ENCODE data around the gene SPATS1. TPM values are rescaled to one million over a fixed set of nuclear protein-coding genes. Genes with fewer than 3 reads are reported as not detected.

Gene SPATS1
- total RNA-seq, 1 experiment from 2014 or later, result not detected

- peaks cover 6% of the 10 kb centered on the region; the same call in 1 of the 2 replicates for H3K4me1 ChIP-seq (ENCODE audit: control insufficient read depth, insufficient read depth, low read length)
- CTCF ChIA-PET, result interaction anchor here (0.6 to 0.7 kb wide), 3 partner anchors 66 to 179 kb away, joined by 3 to 4 read pairs (median 3); no protein-coding TSS in a partner anchor
- POLR2A ChIA-PET, result interaction anchor here (0.6 kb wide), 1 partner anchor 45 kb away, joined by 11 read pairs; no protein-coding TSS in a partner anchor
- H3K9me3 ChIP-seq (ENCODE audit: control insufficient read depth, insufficient read depth, low read depth, low read length), result no peaks in the 10 kb centered on the region
- no TSS peak for BruUV-seq (replicated peaks)
- peak; percentile 43 for ATAC-seq
- intact Hi-C loops (cut with micrococcal nuclease; ENCODE audit: unreplicated experiment) (loop anchor here (5.0 kb wide), 2 partner anchors 53 to 243 kb away; no protein-coding TSS in a partner anchor), in situ Hi-C loops (cut with HindIII; ENCODE audit: low pct_unique_long_range_greater_than_20kb, low sequenced_read_pairs) (no loop called here)
- H3K36me3 ChIP-seq (ENCODE audit: control insufficient read depth, insufficient read depth, low read length), result no peaks in the 10 kb centered on the region
- peaks cover 3% of the 10 kb centered on the region for H3K27me3 ChIP-seq (ENCODE audit: control insufficient read depth, insufficient read depth, low read length)
- H3K4me3 ChIP-seq (ENCODE audit: low read depth in 2 of 2, low read length in 2 of 2), result no peak overlapping the region
- TF ChIP-seq REST (IDR thresholded peaks at IDR 0.05; ENCODE audit: insufficient read depth in 1 of 2, low read depth in 2 of 2, low read length in 1 of 2) (no peak), POLR2AphosphoS5 (IDR thresholded peaks at IDR 0.05; ENCODE audit: low read depth, low read length) (no peak), TCF7L2 (IDR thresholded peaks at IDR 0.05; ENCODE audit: low read depth, low read length) (no peak), SIN3A (IDR thresholded peaks at IDR 0.05; ENCODE audit: borderline replicate concordance, insufficient read depth, low read depth, low read length) (no peak)
- TF ChIP-seq, protein P1, sequence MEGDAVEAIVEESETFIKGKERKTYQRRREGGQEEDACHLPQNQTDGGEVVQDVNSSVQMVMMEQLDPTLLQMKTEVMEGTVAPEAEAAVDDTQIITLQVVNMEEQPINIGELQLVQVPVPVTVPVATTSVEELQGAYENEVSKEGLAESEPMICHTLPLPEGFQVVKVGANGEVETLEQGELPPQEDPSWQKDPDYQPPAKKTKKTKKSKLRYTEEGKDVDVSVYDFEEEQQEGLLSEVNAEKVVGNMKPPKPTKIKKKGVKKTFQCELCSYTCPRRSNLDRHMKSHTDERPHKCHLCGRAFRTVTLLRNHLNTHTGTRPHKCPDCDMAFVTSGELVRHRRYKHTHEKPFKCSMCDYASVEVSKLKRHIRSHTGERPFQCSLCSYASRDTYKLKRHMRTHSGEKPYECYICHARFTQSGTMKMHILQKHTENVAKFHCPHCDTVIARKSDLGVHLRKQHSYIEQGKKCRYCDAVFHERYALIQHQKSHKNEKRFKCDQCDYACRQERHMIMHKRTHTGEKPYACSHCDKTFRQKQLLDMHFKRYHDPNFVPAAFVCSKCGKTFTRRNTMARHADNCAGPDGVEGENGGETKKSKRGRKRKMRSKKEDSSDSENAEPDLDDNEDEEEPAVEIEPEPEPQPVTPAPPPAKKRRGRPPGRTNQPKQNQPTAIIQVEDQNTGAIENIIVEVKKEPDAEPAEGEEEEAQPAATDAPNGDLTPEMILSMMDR (IDR thresholded peaks at IDR 0.05), result no peak
- H3K27ac ChIP-seq (ENCODE audit: low read length), result no peak overlapping the region
- peak; percentile 54 for DNase-seq (ENCODE audit: low read depth, low spot score)
These were observed 2.5 kb upstream of the SPATS1 start for GRCh38 chr6:44339763-44340625.

DNA sequence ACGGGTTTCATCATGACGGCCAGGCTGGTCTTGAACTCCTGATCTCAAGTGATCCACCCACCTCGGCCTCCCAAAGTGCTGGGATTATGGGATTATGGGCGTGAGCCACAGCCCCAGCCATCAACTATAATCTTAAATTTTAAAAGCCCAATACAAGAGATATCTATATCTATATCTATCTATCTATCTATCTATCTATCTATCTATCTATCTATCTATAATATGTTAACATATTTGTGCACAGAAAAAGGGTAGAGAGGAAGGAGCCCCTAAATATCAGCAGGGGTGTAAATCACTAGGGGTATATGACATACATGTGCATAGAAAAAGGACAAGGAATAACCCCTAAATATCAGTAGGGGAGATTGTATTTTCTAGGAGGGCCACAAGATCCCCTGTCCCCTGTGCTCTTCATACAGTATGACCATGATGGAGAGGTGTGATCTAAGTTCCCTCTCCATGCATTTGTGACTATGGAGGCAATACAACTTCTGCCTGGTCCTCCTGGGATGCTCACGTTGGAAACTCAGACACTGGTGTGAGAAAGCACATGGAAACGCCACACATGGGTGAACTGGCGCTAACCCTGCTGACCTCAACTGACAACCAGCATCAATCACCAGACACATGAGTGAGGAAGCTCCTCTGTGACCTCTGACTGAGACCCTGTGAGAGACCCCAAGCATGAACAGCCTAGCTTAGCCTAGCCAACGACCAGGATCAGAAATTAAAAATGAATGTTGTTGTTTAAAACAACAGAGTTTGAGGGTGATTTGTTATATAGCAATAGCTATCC is 1.2 kb upstream of the SPATS1 start:
- ATAC-seq (no peak), DNase-seq (ENCODE audit: low read depth, low spot score) (no peak)
- in situ Hi-C loops (cut with HindIII; ENCODE audit: low pct_unique_long_range_greater_than_20kb, low sequenced_read_pairs), result no loop called here
- H3K4me3 ChIP-seq (ENCODE audit: low read depth in 2 of 2, low read length in 2 of 2), result no peak overlapping the region
- intact Hi-C loops (cut with micrococcal nuclease; ENCODE audit: unreplicated experiment), result no loop called here
- ChIA-PET POLR2A (interaction anchor here (0.7 kb wide), 1 partner anchor 250 kb away, joined by 3 read pairs; no protein-coding TSS in a partner anchor), CTCF (no interaction called here)
- no peaks in the 10 kb centered on the region for H3K36me3 ChIP-seq (ENCODE audit: control insufficient read depth, insufficient read depth, low read length)
- no peak for TF ChIP-seq SIN3A (IDR thresholded peaks at IDR 0.05; ENCODE audit: borderline replicate concordance, insufficient read depth, low read depth, low read length)
- TF ChIP-seq POLR2AphosphoS5 (IDR thresholded peaks at IDR 0.05; ENCODE audit: low read depth, low read length), result no peak
- no peak for TF ChIP-seq TCF7L2 (IDR thresholded peaks at IDR 0.05; ENCODE audit: low read depth, low read length)
- TF ChIP-seq, protein P1 (IDR thresholded peaks at IDR 0.05), result no peak
- no peak for TF ChIP-seq REST (IDR thresholded peaks at IDR 0.05; ENCODE audit: insufficient read depth in 1 of 2, low read depth in 2 of 2, low read length in 1 of 2)
- no peak overlapping the region for H3K27ac ChIP-seq (ENCODE audit: low read length)
- H3K27me3 ChIP-seq (ENCODE audit: control insufficient read depth, insufficient read depth, low read length), result peaks cover 3% of the 10 kb centered on the region
- peaks cover 6% of the 10 kb centered on the region; the same call in 1 of the 2 replicates for H3K4me1 ChIP-seq (ENCODE audit: control insufficient read depth, insufficient read depth, low read length)
- BruUV-seq (replicated peaks), result no TSS peak
- H3K9me3 ChIP-seq (ENCODE audit: control insufficient read depth, insufficient read depth, low read depth, low read length), result no peaks in the 10 kb centered on the region

Measured in Panc1 (cell line).